Middle frontal gyrus (tissue), 1 donor: Measurements from ENCODE around the gene PTPRM.

Source experiments
- DNase-seq: peaks from one replicate; pipeline ENCODE4 v3.0.0-alpha.2; 2015; ENCODE audit warnings: low spot score; ENCODE audit errors: extremely low spot score

The PTPRM gene

DNA sequence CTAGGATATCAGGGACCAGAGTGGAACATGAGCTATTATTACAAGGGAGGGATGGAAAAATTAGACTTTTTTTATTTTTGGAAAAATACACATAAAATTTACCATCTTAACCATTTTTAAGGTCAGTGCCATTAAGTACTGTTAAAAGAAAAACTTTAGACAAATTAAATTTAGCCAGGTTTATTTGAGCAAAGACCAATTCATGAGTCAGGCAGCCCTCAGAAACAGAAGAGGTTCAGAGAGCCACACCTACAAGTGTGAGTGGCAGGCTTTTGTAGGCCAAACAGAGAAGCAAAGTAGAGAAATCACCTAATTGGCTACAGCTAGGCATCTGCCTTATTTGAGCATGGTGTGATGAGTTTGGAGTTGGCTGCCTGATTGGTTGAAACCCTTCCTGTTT is 740.8 kb downstream of the PTPRM start:
- DNase-seq, result no peak

DNA sequence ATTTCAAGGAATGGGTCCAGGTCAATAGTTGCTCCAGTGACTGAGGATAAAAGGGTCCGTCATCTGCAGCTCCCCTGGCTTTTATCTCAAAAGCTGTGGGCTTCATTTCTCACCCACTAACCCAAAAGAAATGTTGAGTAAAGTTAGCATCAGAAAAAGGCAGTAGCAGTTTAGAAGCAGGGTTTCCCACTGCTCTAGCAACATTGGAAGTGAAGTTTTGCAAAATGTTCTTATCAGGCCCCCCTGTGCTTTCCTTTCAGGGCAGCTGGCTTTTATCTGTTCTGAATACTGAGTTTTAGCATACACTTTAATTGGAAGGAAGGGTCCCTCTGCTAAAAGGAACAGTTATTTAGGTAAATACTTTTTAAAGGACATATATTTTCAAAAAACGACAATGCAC is 745.9 kb downstream of the PTPRM start:
- DNase-seq, result no peak

DNA sequence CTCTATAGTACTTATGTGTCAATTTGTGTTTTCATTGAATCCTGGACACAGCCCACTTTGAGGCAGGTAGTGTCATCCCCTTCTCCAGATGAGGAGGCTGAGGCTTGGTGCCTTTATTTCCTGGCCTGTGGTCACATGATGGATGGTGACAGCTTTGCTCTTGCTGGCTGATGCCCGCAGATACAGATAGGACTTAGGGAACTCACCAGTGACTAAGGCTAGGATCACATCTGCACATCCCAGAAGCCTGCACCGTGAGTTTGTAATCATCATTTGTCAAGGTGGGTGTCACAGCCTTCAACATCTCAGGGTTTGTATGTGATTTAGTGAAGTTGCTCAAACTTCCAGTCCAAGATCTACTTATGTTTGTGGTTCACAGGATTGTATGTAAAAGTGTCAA is 747.0 kb downstream of the PTPRM start:
- no peak for DNase-seq

DNA sequence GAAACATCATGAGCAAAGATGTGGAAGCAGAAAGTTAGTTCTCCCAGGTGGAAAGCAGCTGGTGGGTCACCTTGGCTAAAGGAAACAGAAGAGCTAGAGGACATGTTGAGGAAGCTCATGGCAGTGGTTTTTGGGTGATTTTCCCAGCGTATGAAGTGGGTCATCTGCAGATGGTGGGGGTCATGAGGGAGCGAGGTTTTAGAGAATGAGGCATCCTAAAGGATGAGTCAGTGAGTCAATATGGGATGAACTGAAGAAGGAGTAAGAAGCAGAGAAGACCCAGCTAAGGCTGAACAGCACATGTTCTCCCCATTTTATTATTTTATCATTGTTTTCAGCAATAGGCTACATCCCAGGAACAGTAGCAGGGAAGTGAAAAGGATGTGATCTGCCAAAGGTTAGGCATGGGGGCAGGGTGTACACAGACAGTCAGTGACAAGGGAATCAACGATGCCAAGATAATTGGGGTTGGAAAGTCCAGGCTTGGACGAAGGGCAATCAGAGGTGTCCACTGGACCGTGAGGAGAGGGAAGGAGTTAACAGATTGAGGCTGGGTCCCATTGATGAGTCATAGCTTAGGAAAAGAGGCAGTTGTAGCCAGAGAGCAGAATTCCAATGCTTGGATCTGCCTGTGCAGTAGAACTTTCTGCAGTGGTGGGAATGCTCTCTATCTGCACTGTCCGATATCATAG is 752.8 kb downstream of the PTPRM start:
- no peak for DNase-seq

DNA sequence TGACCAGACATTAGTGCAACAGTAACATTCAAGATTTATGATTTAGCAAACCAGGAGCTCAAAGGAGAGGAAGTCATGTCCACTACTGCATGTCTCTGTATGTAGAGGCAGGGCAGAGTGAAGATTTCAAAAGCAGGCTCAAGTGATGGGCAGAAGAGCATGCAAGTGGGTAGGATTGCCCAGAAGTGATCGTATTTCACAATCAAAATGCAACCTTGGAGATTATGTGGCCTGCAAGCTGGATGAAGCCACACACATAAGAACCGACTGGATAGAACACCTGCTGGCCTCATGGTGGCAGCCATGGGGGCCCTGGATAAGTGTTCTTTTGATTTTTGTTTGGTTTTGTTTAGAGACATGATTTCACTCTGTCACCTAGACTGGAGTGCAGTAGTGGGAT is 755.4 kb downstream of the PTPRM start:
- DNase-seq, result no peak

DNA sequence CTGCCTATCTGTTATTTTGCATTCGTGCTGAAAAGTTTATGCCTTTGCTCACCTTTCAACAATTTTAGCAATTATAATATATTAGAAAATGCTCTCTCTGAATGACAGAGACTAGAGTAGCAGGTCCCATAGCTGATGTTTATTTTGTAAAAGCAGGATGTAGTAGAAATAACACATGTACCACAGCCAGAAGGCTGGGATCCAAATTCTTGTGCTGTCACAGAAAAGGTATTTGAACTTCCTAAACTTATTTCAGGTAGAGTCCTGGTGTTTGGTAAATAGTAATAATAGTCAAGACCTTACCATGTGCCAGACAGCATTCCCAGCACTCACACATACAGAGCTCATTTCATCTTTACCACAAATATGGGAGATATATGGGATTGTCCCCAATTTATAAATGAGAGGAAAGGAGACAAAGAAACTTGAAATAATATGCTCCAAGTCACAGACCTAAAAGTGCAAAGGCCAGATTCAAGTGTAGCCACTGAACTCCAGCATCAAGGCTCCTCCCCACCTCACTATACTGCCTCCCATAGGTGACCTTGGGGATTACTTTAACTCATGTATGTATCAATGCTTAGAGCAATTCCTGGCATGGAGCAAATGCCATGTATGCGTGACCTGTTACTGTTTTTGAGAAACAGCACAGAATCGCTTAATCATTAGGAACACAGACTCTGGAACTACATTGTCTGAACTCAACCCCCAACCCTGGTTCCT is 757.4 kb downstream of the PTPRM start:
- no peak for DNase-seq

DNA sequence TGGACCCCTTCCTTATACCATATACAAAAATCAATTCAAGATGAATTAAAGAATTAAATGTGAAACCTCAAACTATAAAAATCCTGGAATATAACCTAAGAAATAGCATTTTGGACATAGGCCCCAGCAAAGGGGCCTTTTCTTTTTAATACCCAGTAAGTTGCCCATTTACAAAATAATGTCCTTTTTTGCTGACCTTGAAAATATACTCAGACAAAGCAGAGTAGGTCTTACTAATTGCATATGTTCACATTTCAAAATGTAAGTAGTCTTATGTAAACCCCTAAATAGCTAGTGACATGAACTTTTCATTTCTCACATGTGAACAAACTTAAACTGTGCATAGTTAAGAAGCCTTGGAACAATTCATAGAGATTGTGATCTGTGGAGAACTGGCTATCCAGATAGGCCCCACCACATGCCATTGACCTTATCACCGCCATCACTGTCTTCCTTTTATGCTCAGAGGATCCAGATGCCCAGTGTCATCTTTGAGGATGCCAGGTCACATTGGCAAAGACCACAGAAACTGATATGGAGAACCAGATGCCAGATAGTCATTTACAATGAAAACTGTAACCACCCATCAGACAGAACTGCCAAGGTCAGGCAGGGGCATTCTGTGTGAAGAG is 759.8 kb downstream of the PTPRM start:
- no peak for DNase-seq

DNA sequence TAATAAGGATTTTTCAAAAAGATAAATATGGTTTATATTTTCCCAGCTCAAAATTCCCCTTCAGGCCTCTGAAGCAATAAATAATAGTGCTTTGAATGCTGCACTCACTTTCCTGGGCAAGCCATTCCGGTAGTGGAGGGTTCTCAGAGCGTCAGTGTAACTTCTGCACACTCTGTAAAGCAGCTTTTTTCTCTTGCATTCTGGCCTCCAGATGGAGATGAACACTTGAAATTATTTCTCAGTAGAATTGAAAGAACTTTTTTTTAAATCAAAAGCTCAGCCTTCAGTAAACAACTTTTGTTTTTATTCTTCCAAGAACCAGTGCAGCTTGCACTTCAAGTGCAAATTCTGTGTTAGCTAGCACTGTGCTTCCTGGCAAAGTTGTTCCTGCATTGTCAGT is 761.0 kb downstream of the PTPRM start:
- DNase-seq, result no peak

DNA sequence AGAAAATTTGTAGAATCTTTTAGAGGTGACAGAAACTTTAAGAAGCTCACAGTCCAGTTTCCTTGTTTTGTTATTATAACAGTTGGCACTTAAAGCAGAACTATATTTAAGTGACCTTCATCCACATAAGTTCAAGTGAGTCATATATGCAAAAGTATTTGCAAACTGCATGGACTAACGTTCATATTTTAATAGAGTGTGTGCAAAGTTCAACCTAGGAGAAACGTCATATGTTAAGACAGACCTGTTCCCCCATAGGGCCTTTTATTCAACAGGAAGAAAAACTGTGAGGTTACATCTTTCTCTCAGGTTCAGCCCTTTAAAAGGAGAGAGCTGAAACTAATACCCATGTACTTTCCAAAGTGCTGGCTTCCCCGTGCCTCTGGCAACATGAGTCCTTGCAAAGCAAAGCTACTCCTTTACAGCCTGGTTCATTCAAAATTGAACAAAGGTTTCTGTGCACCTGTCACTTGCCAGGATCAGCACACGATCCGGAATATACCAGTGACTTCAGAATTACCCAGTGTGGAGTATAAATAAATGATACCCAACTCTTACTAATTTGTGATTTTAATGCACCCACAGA is 762.2 kb downstream of the PTPRM start:
- DNase-seq, result no peak

DNA sequence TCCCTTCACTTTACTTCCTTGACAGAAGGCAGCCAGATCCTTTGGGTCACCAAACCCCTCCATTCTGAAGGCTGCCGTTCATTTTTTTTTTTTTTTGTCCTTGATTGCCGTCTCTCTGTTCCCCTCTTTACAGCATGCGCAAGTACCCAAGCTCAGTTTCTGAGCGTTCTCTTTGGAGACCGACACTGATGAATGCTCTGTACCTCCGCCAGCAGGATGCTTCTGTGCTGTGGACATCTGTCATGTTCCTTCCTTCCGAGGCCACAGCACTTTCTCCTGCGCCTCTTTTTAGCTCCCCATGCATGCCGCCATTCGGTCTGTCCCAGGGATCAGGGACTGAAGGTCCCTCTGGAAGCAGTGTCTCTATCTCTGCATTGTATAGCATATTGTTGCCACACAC is 763.5 kb downstream of the PTPRM start:
- no peak for DNase-seq

DNA sequence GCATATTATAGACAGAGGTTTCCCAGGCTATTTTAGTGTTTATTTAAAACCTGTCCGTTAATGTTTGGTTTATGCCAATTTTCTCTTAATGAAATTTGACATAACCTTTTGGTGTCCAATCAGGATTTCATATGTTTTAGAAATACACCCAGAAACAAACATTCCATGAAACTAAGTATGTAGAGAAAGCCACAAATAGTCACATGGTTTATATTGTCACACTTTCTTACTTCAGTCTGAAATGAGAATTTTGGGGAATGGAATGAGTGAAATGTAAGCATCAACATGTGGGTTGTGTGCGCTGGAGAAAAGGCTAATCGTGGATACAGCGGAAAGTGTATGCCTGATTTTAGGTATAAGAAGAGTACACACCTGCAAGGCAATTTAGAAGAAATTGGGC is 765.2 kb downstream of the PTPRM start:
- DNase-seq, result no peak

DNA sequence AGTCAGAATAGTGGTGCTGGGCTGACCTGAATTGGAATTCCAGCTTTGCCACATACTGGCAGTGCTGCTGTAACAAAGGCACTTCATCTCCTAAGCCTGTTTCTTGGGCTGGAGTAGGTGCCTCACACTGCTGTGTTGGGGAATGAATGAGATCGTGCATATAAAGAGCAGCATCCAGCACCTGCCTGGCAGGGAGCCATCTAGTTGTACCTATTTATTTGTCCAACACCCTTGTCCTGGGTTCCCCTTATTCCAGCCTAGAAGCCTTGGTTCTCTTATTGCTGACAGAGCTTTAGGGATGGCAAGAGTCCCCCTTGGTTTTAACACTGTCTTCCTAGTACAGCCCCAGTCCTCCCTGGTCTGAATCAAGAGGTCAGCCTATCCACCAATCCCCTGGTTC is 766.8 kb downstream of the PTPRM start:
- no peak for DNase-seq

DNA sequence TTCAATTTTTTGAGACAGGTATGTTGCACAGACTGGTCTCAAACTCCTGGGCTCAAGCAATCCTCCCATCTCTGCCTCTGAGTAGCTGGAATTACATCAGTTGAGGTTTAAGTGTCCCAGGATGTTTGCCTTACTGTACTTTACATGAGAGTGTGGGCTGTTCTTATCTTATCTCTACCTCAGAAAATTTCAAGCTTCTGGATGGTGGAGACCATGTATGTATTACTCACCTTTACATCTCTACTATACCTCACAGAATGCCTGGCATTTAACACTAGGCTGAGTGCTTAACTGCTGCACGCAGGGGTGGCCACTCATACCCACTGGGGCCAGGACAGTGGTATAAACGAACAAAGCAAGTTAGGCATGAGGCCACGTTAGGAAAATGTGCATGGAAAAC is 770.1 kb downstream of the PTPRM start:
- no peak for DNase-seq

DNA sequence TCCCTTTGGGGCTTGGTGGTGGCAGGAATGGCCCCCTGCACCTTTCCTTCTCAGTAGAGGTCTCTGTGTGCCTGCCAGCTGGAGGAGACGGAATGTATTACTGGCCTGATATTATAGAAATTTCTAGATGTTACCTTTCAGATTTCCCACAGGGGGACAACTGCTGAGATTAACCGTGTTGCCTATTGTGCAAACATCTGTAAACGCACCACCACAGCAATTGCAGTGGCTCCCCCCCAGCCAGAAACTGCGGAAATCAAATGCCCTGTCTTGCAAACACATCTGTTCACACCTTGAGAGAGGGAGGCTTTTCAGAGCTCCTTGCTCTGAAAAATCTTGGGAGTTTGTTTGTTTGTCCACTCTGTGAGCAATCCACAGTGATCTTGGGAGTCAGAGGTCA is 772.1 kb downstream of the PTPRM start:
- no peak for DNase-seq

DNA sequence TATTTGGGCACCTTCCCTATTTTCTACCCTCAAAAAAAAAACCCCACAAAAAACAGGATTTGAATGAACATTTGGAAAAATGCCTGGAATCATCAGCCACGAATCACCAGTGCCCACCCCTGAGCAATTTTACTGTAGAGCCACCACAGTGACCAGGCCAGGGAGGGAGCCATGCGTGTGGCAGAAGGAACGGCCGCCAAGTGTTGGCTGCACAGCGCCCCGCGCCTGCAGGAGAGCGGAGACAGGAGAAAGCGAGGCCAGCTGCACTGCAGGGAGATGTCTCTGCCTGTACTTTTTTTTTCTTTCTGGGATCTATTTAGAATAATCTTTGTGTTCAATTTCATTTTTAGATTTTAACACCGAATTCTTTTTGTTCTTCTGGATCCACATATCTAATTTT is 772.8 kb downstream of the PTPRM start:
- DNase-seq, result no peak

DNA sequence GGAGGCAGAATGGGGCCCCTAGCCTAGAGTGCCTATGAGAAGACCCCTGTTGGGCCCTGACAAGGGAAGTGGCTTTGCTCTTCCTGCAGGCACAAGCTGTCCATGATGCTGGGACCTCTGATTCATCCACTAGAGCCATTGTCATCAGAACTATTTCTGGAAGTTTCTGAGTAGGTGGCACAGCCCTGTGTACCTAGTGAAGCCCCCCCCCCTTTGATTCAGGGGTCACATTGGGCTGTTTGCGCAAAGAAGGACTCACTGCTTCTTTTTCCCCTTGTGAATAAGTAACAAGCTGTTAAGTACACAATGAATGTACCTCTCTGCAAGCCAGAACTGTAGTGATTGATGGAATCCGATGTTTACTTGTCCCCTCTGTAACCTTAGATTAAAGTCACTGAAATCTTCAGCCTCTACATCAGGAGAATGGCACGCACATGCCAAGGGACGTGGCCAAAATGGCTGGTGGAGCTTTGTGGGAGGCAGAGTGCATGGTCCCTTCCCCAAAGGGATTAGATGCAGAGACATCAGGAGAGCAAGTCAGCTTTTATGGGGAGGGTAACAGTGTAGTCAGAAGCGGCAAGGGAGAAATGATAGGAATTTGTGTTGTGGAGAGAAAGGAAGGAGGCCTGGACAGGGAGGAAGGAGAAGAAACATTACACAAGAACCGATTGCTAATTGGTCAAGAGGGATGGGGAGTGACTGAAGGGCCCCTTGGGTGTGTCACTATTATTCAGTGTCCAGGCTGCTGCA is 774.5 kb downstream of the PTPRM start:
- DNase-seq, result no peak

DNA sequence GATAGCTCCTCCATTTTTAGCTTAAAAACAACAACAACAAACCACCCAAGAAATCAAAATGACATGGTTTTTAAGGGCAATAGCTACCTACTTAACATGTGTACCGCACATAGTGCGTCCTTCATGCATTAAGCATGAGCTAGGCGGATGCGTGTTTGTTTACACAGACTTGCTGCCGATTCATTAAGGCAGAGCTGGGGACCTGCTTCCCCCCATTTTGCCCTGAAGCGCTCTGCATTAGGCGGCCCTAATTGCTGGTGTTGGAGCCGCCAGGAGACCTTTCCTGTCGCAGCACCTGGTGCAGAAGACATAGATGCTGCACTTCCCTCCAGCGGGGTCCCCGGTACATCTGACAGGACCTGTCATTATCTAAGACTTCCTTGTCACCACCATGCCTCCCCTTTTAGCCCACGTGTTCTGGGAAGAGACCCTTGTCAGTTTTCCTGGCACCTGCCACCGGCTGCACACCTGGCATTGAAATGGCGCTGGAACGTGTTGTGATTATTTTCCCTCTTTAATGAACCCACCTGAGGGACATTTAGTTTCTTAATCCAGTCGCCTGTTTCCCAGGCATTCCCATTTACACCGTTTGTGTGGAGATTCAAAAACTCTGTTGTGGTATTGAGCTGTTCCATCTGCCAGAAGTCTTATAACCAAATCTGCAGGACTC is 781.1 kb downstream of the PTPRM start:
- DNase-seq, result no peak

DNA sequence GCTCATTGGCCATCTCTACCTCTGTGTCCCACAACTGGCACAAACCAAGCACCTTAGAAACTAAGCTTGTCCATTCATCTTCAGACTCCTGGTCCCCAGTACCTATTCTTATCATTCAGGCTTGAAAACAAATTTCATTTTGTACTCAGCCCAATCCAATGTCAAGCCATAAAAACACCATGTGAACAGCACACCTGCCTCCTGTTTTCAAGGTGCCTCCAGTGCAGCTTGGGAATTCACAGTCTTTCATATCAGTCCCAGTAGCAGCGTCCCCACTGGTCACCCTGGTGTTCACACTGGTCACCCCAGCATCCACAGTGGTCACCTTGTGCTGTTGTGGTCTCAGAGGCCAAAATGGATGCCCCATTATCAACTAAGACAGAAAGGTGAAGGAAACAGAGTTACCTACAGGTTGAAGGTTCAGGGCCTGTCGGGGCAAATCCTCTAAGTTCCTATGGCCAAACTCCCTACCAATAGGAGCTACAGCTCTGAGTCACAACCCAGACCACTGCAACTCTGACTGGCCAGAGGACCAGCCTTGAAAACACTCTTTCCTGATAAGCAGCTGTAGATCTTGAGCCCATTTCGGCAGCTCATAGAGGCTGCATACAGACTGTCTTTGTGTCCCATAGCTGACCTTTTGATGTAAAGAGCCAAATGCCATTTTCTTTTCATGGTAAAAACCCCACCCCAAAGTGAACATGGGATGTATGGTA is 782.6 kb downstream of the PTPRM start:
- no peak for DNase-seq

DNA sequence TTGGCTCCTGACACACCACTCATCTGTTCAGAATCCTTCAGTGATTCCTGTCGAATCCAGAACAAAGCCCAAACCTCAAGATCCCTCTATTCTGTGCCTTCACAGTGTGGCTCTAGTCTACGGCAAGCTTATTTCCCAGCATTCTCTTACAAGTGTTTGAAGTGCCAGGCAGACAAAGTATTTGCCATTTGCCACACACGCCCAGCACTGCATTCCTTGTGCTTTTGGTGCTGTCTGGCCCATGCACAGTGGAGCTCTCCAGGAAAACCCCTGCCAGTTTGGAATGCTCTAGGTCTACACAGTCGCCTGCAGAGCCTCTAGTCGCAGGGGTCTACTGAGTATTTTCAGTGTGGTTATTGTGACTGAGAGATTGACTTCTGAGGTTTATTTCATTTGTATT is 783.5 kb downstream of the PTPRM start:
- no peak for DNase-seq

DNA sequence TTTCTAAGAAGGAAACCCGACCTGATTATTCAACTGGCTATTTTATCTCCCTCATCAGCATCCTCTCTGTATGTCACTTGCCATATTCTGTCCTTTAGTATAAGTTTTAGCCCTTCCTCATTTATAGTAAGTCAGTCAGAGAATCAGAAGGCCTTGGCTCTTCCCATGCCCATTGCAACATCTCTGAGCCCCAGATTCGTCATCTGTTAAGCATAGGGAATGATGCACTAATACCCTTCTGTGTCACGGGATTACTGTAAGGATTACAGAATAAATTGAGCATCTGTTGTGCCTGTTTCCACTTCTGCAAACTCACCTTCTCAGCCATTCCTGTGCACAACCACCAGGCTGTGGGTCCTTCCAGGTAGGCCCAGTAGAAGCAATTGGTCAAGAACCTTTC is 784.0 kb downstream of the PTPRM start:
- no peak for DNase-seq

DNA sequence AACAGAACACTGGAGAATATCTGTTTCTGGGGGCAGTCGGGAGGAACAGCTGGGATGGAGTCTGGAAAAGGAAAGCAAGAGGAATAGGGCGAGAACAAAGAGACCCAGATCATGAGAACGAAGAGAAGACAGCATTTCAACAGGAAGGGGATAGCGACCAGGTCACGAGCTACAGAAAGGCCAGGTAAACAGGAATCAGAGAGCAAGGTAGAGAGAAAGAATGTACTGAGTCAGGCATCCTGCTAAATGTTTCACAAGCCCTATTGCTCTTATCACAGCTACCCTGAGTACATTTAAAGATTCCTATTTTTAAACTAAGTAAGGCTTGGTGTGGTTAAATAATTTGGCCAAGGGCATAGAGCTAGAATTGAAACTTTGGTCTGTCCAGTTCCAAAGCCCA is 787.2 kb downstream of the PTPRM start:
- no peak for DNase-seq
